ENCODE measurements around the gene MAP4K5. TPM values are rescaled to one million over a fixed set of nuclear protein-coding genes. Genes with fewer than 3 reads are reported as not detected.

Gene MAP4K5
- total RNA-seq, 1 donor from 2014 or later: 158 TPM

- TF ChIP-seq POLR2AphosphoS5 (IDR thresholded peaks at IDR 0.05; ENCODE audit: insufficient read depth in 1 of 2, low read depth in 1 of 2) (no peak), POLR2A (IDR thresholded peaks at IDR 0.05) (no peak), CTCF (IDR thresholded peaks at IDR 0.05) (no peak)
- peak overlapping the region; percentile 85 to 86 for H3K4me3 ChIP-seq
- H3K27ac ChIP-seq: peak overlapping the region; percentile 97
- intact Hi-C loops (cut with DNase I): loop anchor here (2.0 kb wide), 1 partner anchor 212 kb away; no protein-coding TSS in a partner anchor
- H3K27me3 ChIP-seq: no peaks in the 10 kb centered on the region
- peaks cover 41% of the 10 kb centered on the region for H3K4me1 ChIP-seq
- no peaks in the 10 kb centered on the region for H3K36me3 ChIP-seq
- no peaks in the 10 kb centered on the region for H3K9me3 ChIP-seq
- no peak for DNase-seq (ENCODE audit: extremely low spot score in 2 of 2)
Measured at GRCh38 chr14:50533241-50533705, 904 bp upstream of the MAP4K5 start.

- Histone ChIP-seq H3K9me3 (no peaks in the 10 kb centered on the region), H3K4me3 (peak overlapping the region; percentile 85 to 86), H3K27ac (peak overlapping the region; percentile 97), H3K27me3 (no peaks in the 10 kb centered on the region), H3K36me3 (no peaks in the 10 kb centered on the region), H3K4me1 (peaks cover 50% of the 10 kb centered on the region)
- no peak for TF ChIP-seq CTCF (IDR thresholded peaks at IDR 0.05)
- TF ChIP-seq POLR2A (IDR thresholded peaks at IDR 0.05): no peak
- TF ChIP-seq POLR2AphosphoS5 (IDR thresholded peaks at IDR 0.05; ENCODE audit: insufficient read depth in 1 of 2, low read depth in 1 of 2): no peak
- DNase-seq (ENCODE audit: extremely low spot score in 2 of 2): no peak
- intact Hi-C loops (cut with DNase I): loop anchor here (2.0 kb wide), 1 partner anchor 211 kb away; no protein-coding TSS in a partner anchor
Measured at GRCh38 chr14:50531595-50532501, 521 bp downstream of the MAP4K5 start.

GRCh38 chr14:50530794-50531365 lies 1.5 kb downstream of the MAP4K5 start:
- Histone ChIP-seq H3K27me3 (no peaks in the 10 kb centered on the region), H3K4me1 (peaks cover 59% of the 10 kb centered on the region), H3K27ac (peak overlapping the region; percentile 97), H3K36me3 (no peaks in the 10 kb centered on the region), H3K9me3 (no peaks in the 10 kb centered on the region), H3K4me3 (peak overlapping the region; percentile 85 to 86)
- no peak for DNase-seq (ENCODE audit: extremely low spot score in 2 of 2)
- TF ChIP-seq POLR2AphosphoS5 (IDR thresholded peaks at IDR 0.05; ENCODE audit: insufficient read depth in 1 of 2, low read depth in 1 of 2) (no peak), POLR2A (IDR thresholded peaks at IDR 0.05) (no peak), CTCF (IDR thresholded peaks at IDR 0.05) (no peak)
- intact Hi-C loops (cut with DNase I): no loop called here

GRCh38 chr14:50530358-50530757 lies 2.0 kb downstream of the MAP4K5 start:
- Histone ChIP-seq H3K27me3 (no peaks in the 10 kb centered on the region), H3K4me3 (peak overlapping the region; percentile 85 to 86), H3K27ac (peak overlapping the region; percentile 97), H3K9me3 (no peaks in the 10 kb centered on the region), H3K4me1 (peaks cover 62% of the 10 kb centered on the region), H3K36me3 (no peaks in the 10 kb centered on the region)
- DNase-seq (ENCODE audit: extremely low spot score in 2 of 2): no peak
- intact Hi-C loops (cut with DNase I): no loop called here
- TF ChIP-seq CTCF (IDR thresholded peaks at IDR 0.05) (no peak), POLR2AphosphoS5 (IDR thresholded peaks at IDR 0.05; ENCODE audit: insufficient read depth in 1 of 2, low read depth in 1 of 2) (no peak), POLR2A (IDR thresholded peaks at IDR 0.05) (no peak)

Data from vagina (tissue), 2 donors.